ENCODE data around the gene SPATA31D3.
"Not testable (repeated sequence)": the region's sequence is repeated elsewhere in the genome, so short reads cannot be mapped to it uniquely, and the experiment has no call there.

SPATA31D3 gene

GRCh38 chr9:81943393-81943792 lies at the start of gene SPATA31D3:
Gene SPATA31D3, plus strand, starts transcription at chr9:81943500. Its CDS starts 86 bp downstream, at chr9:81943586.
- DNase-seq, result not testable (repeated sequence)

GRCh38 chr9:81893929-81894328 lies 49.4 kb upstream of the SPATA31D3 start:
- no peak for DNase-seq

- no peak for DNase-seq
These were observed 48.4 kb upstream of the SPATA31D3 start for GRCh38 chr9:81894891-81895290.

- no peak for DNase-seq
These were observed 47.2 kb upstream of the SPATA31D3 start for GRCh38 chr9:81896070-81896469.

GRCh38 chr9:81898851-81899250 lies 44.4 kb upstream of the SPATA31D3 start:
- no peak for DNase-seq

GRCh38 chr9:81902196-81902595 lies 41.1 kb upstream of the SPATA31D3 start:
- no peak for DNase-seq

GRCh38 chr9:81902626-81903025 lies 40.7 kb upstream of the SPATA31D3 start:
- DNase-seq, result no peak

GRCh38 chr9:81906671-81907070 lies 36.6 kb upstream of the SPATA31D3 start:
- no peak for DNase-seq

- DNase-seq, result no peak
These were observed 31.2 kb upstream of the SPATA31D3 start for GRCh38 chr9:81912135-81912534.

GRCh38 chr9:81915801-81916505 lies 27.3 kb upstream of the SPATA31D3 start:
- DNase-seq, result no peak

GRCh38 chr9:81918507-81918906 lies 24.8 kb upstream of the SPATA31D3 start:
- DNase-seq, result not testable (repeated sequence)

GRCh38 chr9:81928305-81928704 lies 15.0 kb upstream of the SPATA31D3 start, which contains the start of gene SPATA31D4:
Gene SPATA31D4, plus strand, starts transcription at chr9:81928428. Its CDS starts 86 bp downstream, at chr9:81928514.
- DNase-seq, result not testable (repeated sequence)

GRCh38 chr9:81930147-81930546 lies 13.2 kb upstream of the SPATA31D3 start:
- not testable (repeated sequence) for DNase-seq

- not testable (repeated sequence) for DNase-seq
These were observed 9.8 kb upstream of the SPATA31D3 start for GRCh38 chr9:81933547-81933946.

GRCh38 chr9:81948650-81949049 lies 5.3 kb downstream of the SPATA31D3 start:
- DNase-seq, result not testable (repeated sequence)

- no peak for DNase-seq
These were observed 9.8 kb downstream of the SPATA31D3 start for GRCh38 chr9:81953096-81953495.

GRCh38 chr9:81955625-81956024 lies 12.3 kb downstream of the SPATA31D3 start:
- DNase-seq, result no peak

- no peak for DNase-seq
These were observed 21.2 kb downstream of the SPATA31D3 start for GRCh38 chr9:81964218-81965171.

- no peak for DNase-seq
These were observed 24.7 kb downstream of the SPATA31D3 start for GRCh38 chr9:81968026-81968425.

- no peak for DNase-seq
These were observed 26.7 kb downstream of the SPATA31D3 start for GRCh38 chr9:81969971-81970370.

GRCh38 chr9:81971727-81972126 lies 28.4 kb downstream of the SPATA31D3 start:
- DNase-seq, result no peak

GRCh38 chr9:81974764-81975163 lies 31.5 kb downstream of the SPATA31D3 start:
- no peak for DNase-seq

- DNase-seq, result no peak
These were observed 33.1 kb downstream of the SPATA31D3 start for GRCh38 chr9:81976351-81976750.

- DNase-seq, result no peak
These were observed 35.9 kb downstream of the SPATA31D3 start for GRCh38 chr9:81979196-81979595.

All from NCI-H1436 treated with DMSO at 0.1 percent for 48 hours (cell line).